CD4-positive, alpha-beta T cell treated with Interleukin-6 for 4 hours (primary cell): ENCODE measurements around the gene ZNHIT6.
"Not testable (repeated sequence)": the region's sequence is repeated elsewhere in the genome, so short reads cannot be mapped to it uniquely, and the experiment has no call there.

Experiments used
- DNase-seq: peaks from one replicate; pipeline ENCODE4 v3.0.0-alpha.2; 2020; ENCODE audit warnings: mixed read lengths

ZNHIT6 gene

GRCh38 chr1:85707990-85708828 lies at the start of gene ZNHIT6:
Gene ZNHIT6, minus strand, starts transcription at chr1:85708433. Its CDS starts 149 bp downstream, at chr1:85708284.
- peak; percentile 85 for DNase-seq

GRCh38 chr1:85756864-85757263 lies 48.6 kb upstream of the ZNHIT6 start:
- DNase-seq = no peak

GRCh38 chr1:85748120-85748519 lies 39.9 kb upstream of the ZNHIT6 start:
- DNase-seq = no peak

- no peak for DNase-seq
Measured at GRCh38 chr1:85746777-85747176, 38.5 kb upstream of the ZNHIT6 start.

- DNase-seq = no peak
Measured at GRCh38 chr1:85743814-85744213, 35.6 kb upstream of the ZNHIT6 start.

GRCh38 chr1:85734931-85735330 lies 26.7 kb upstream of the ZNHIT6 start:
- no peak for DNase-seq

- DNase-seq = no peak
Measured at GRCh38 chr1:85718678-85719340, 10.6 kb upstream of the ZNHIT6 start.

- DNase-seq = not testable (repeated sequence)
Measured at GRCh38 chr1:85714418-85715114, 6.3 kb upstream of the ZNHIT6 start.

- DNase-seq = no peak
Measured at GRCh38 chr1:85708829-85709227, 595 bp upstream of the ZNHIT6 start.

- DNase-seq = no peak
Measured at GRCh38 chr1:85707267-85707989, 805 bp downstream of the ZNHIT6 start.

- DNase-seq = no peak
Measured at GRCh38 chr1:85705940-85706339, 2.3 kb downstream of the ZNHIT6 start.

GRCh38 chr1:85700422-85700821 lies 7.8 kb downstream of the ZNHIT6 start:
- DNase-seq = no peak

GRCh38 chr1:85697895-85698294 lies 10.3 kb downstream of the ZNHIT6 start:
- no peak for DNase-seq

GRCh38 chr1:85692730-85693314 lies 15.4 kb downstream of the ZNHIT6 start:
- no peak for DNase-seq

- no peak for DNase-seq
Measured at GRCh38 chr1:85689775-85690404, 18.3 kb downstream of the ZNHIT6 start.

GRCh38 chr1:85683292-85684025 lies 24.8 kb downstream of the ZNHIT6 start:
- no peak for DNase-seq

GRCh38 chr1:85681087-85681486 lies 27.1 kb downstream of the ZNHIT6 start:
- no peak for DNase-seq

- no peak for DNase-seq
Measured at GRCh38 chr1:85678193-85678592, 30.0 kb downstream of the ZNHIT6 start.

GRCh38 chr1:85677656-85678055 lies 30.6 kb downstream of the ZNHIT6 start:
- no peak for DNase-seq

GRCh38 chr1:85672031-85672660 lies 36.1 kb downstream of the ZNHIT6 start:
- DNase-seq = no peak

- DNase-seq = no peak
Measured at GRCh38 chr1:85665932-85666331, 42.3 kb downstream of the ZNHIT6 start.
